ENCODE results near the gene ZNF334. TPM values are rescaled to one million over a fixed set of nuclear protein-coding genes. Genes with fewer than 3 reads are reported as not detected.

ZNF334 gene
- total RNA-seq, 4 donors from 2014 or later = 0.47 to 2.6 (median 1.4) TPM

- 92% methylated on average over 2 of the region's 2 CpGs for WGBS
- TF ChIP-seq POLR2A (IDR thresholded peaks at IDR 0.05) = no peak
- TF ChIP-seq POLR2AphosphoS5 (IDR thresholded peaks at IDR 0.05) = no peak
- TF ChIP-seq CTCF (IDR thresholded peaks at IDR 0.05) = no peak
- no peak for TF ChIP-seq EP300 (IDR thresholded peaks at IDR 0.05)
- H3K4me1 ChIP-seq = no peaks in the 10 kb centered on the region
- no peak for DNase-seq (ENCODE audit: low spot score in 2 of 2)
- H3K9me3 ChIP-seq = no peaks in the 10 kb centered on the region
- H3K4me3 ChIP-seq = no peak overlapping the region
- H3K27ac ChIP-seq = no peak overlapping the region
- H3K36me3 ChIP-seq = no peaks in the 10 kb centered on the region
- H3K27me3 ChIP-seq = peaks cover 48% of the 10 kb centered on the region
Measured at GRCh38 chr20:46539113-46539512, 25.8 kb upstream of the ZNF334 start.

- Histone ChIP-seq H3K36me3 (no peaks in the 10 kb centered on the region), H3K27me3 (peaks cover 28% of the 10 kb centered on the region), H3K27ac (no peak overlapping the region), H3K4me3 (no peak overlapping the region), H3K4me1 (no peaks in the 10 kb centered on the region), H3K9me3 (no peaks in the 10 kb centered on the region)
- 77% methylated on average over 4 of the region's 4 CpGs for WGBS
- DNase-seq (ENCODE audit: low spot score in 2 of 2) = no peak
- TF ChIP-seq POLR2A (IDR thresholded peaks at IDR 0.05) (no peak), EP300 (IDR thresholded peaks at IDR 0.05) (no peak), POLR2AphosphoS5 (IDR thresholded peaks at IDR 0.05) (no peak), CTCF (IDR thresholded peaks at IDR 0.05) (no peak)
Measured at GRCh38 chr20:46530640-46531039, 17.3 kb upstream of the ZNF334 start.

GRCh38 chr20:46523696-46524328 lies 10.5 kb upstream of the ZNF334 start:
- Histone ChIP-seq H3K4me1 (no peaks in the 10 kb centered on the region), H3K27me3 (peaks cover 39% of the 10 kb centered on the region), H3K36me3 (no peaks in the 10 kb centered on the region), H3K27ac (no peak overlapping the region), H3K9me3 (no peaks in the 10 kb centered on the region), H3K4me3 (no peak overlapping the region)
- TF ChIP-seq POLR2AphosphoS5 (IDR thresholded peaks at IDR 0.05) = no peak
- 56% methylated on average over 2 of the region's 2 CpGs for WGBS
- no peak for DNase-seq (ENCODE audit: low spot score in 2 of 2)

- no peaks in the 10 kb centered on the region for H3K9me3 ChIP-seq
- DNase-seq (ENCODE audit: low spot score in 2 of 2) = no peak
- H3K4me1 ChIP-seq = no peaks in the 10 kb centered on the region
- H3K27me3 ChIP-seq = peaks cover 40% of the 10 kb centered on the region
- H3K36me3 ChIP-seq = no peaks in the 10 kb centered on the region
- TF ChIP-seq POLR2AphosphoS5 (IDR thresholded peaks at IDR 0.05) (no peak), EP300 (IDR thresholded peaks at IDR 0.05) (no peak), POLR2A (IDR thresholded peaks at IDR 0.05) (no peak), CTCF (IDR thresholded peaks at IDR 0.05) (no peak)
- no peak overlapping the region for H3K4me3 ChIP-seq
- H3K27ac ChIP-seq = no peak overlapping the region
- WGBS = 78% methylated on average over 5 of the region's 5 CpGs
Measured at GRCh38 chr20:46523108-46523507, 9.7 kb upstream of the ZNF334 start.

- Histone ChIP-seq H3K27me3 (peaks cover 51% of the 10 kb centered on the region), H3K36me3 (no peaks in the 10 kb centered on the region), H3K27ac (no peak overlapping the region), H3K4me1 (no peaks in the 10 kb centered on the region), H3K9me3 (no peaks in the 10 kb centered on the region), H3K4me3 (no peak overlapping the region)
- TF ChIP-seq EP300 (IDR thresholded peaks at IDR 0.05) (no peak), POLR2A (IDR thresholded peaks at IDR 0.05) (no peak), CTCF (IDR thresholded peaks at IDR 0.05) (peak in 1 of 2 donors; percentile 55), POLR2AphosphoS5 (IDR thresholded peaks at IDR 0.05) (no peak)
- no peak for DNase-seq (ENCODE audit: low spot score in 2 of 2)
- WGBS = 28% methylated on average over 4 of the region's 4 CpGs
Measured at GRCh38 chr20:46520976-46521579, 7.7 kb upstream of the ZNF334 start.
